ENCODE results near the gene SLC25A11.
"Not testable (repeated sequence)": the region's sequence is repeated elsewhere in the genome, so short reads cannot be mapped to it uniquely, and the experiment has no call there.

The SLC25A11 gene

GRCh38 chr17:4945176-4945943 is 5.5 kb upstream of the SLC25A11 start:
- DNase-seq (ENCODE audit: low read depth in 2 of 2) = peak; percentile 79 to 80

- DNase-seq (ENCODE audit: low read depth in 2 of 2) = peak in 1 of 2 donors; percentile 34
These were observed 4.8 kb upstream of the SLC25A11 start for GRCh38 chr17:4944554-4945175.

GRCh38 chr17:4944163-4944553 is 4.3 kb upstream of the SLC25A11 start:
- DNase-seq (ENCODE audit: low read depth in 2 of 2) = no peak

GRCh38 chr17:4942760-4943508 is 3.1 kb upstream of the SLC25A11 start:
- DNase-seq (ENCODE audit: low read depth in 2 of 2) = no peak

- DNase-seq (ENCODE audit: low read depth in 2 of 2) = no peak
These were observed 1.4 kb upstream of the SLC25A11 start for GRCh38 chr17:4941319-4941610.

- no peak for DNase-seq (ENCODE audit: low read depth in 2 of 2)
These were observed 891 bp upstream of the SLC25A11 start for GRCh38 chr17:4940555-4941318.

GRCh38 chr17:4939546-4939795 is 375 bp downstream of the SLC25A11 start:
- DNase-seq (ENCODE audit: low read depth in 2 of 2) = no peak

- DNase-seq (ENCODE audit: low read depth in 2 of 2) = no peak
These were observed 929 bp downstream of the SLC25A11 start for GRCh38 chr17:4938688-4939545.

GRCh38 chr17:4938069-4938491 is 1.8 kb downstream of the SLC25A11 start:
- DNase-seq (ENCODE audit: low read depth in 2 of 2) = no peak

GRCh38 chr17:4937553-4937952 is 2.3 kb downstream of the SLC25A11 start:
- no peak for DNase-seq (ENCODE audit: low read depth in 2 of 2)

- DNase-seq (ENCODE audit: low read depth in 2 of 2) = no peak
These were observed 3.4 kb downstream of the SLC25A11 start for GRCh38 chr17:4936436-4936835.

- no peak for DNase-seq (ENCODE audit: low read depth in 2 of 2)
These were observed 4.2 kb downstream of the SLC25A11 start for GRCh38 chr17:4935650-4936049.

- no peak for DNase-seq (ENCODE audit: low read depth in 2 of 2)
These were observed 5.5 kb downstream of the SLC25A11 start for GRCh38 chr17:4934173-4934979.

- no peak for DNase-seq (ENCODE audit: low read depth in 2 of 2)
These were observed 6.2 kb downstream of the SLC25A11 start for GRCh38 chr17:4933646-4934045.

- DNase-seq (ENCODE audit: low read depth in 2 of 2) = no peak
These were observed 7.1 kb downstream of the SLC25A11 start for GRCh38 chr17:4932756-4933155.

- DNase-seq (ENCODE audit: low read depth in 2 of 2) = no peak
These were observed 7.9 kb downstream of the SLC25A11 start, which contains the start of gene GP1BA for GRCh38 chr17:4931963-4932362. TSS of gene GP1BA (plus strand) at chr17:4932277. CDS start at chr17:4932605, 328 bp downstream.

GRCh38 chr17:4928881-4929280 is 11.0 kb downstream of the SLC25A11 start:
- no peak for DNase-seq (ENCODE audit: low read depth in 2 of 2)

GRCh38 chr17:4926577-4927335 is 13.1 kb downstream of the SLC25A11 start:
- not testable (repeated sequence) for DNase-seq (ENCODE audit: low read depth in 2 of 2)

- DNase-seq (ENCODE audit: low read depth in 2 of 2) = no peak
These were observed 18.5 kb downstream of the SLC25A11 start for GRCh38 chr17:4921320-4921719.
